Inflammatory macrophage (primary cell): ENCODE measurements around the gene PPME1.

Experiments used
- DNase-seq, 2 donors: peaks; one replicate each; pipeline ENCODE4 v3.0.0-alpha.2; 2020 to 2022

PPME1 gene

DNA sequence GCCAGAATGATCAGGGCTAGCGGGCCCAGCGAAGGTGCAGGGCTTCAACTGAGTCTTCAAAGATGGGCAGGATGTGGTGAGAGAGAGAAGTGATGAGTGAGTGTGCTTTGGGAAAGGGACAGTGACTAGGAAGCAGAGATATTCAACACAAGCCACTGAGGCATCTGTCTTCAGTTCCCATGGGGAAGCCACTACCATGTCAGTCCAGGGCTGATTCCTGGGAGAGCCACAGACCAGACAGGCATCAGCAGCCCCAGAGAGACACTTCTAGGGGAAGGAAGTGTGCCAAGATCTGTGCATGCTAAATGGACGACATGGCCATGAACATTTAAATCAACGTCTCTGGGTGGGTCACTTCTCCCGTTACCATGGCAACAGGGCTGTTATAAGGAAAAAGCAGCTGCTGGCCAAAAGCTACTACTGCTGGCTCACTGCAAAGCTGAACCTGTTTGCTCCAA lies 111.9 kb downstream of the PPME1 start:
- DNase-seq = no peak

DNA sequence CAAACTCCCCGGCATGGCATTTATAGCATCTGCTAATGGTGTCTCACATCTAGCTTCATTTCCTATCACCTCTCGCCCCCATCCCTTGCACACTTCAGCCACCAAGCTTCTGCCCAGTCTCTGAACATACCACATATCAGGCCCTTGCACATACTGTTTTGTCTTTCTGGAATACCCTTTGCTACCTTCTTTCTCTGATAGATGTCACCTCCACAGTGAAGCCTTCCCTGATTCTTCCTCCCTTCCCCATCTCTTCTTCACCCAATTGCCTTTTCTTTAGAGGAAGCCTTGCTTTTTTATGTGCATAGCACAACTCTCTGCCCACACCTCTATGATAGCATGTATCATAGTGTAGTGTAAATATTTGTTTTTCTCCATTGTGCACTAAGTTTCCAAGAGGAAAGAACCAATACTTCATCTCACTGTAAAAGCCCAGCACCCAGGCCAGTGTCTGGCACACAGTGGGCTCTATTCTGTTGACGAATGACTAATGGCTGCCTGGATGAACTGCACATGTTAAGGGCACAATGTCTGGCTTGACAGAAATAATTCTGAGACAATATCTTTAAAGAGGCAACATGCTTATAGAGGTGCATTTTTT lies 112.6 kb downstream of the PPME1 start:
- no peak for DNase-seq

DNA sequence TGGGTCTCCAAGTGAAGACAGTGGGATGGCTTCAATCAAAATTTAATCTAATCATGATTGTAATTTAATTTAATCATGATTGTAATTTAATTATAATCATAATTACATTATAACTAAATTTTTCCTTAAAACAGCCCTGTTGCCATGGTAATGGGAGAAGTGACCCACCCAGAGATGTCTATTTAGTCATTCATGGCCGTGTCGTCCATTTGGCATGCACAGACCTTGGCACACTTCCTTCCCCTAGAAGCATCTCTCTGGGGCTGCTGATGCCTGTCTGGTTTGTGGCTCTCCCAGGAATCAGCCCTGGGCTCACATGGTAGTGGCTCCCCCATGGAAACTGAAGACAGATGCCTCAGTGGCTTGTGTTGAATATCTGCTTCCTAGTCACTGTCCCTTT lies 113.4 kb downstream of the PPME1 start:
- DNase-seq = no peak

DNA sequence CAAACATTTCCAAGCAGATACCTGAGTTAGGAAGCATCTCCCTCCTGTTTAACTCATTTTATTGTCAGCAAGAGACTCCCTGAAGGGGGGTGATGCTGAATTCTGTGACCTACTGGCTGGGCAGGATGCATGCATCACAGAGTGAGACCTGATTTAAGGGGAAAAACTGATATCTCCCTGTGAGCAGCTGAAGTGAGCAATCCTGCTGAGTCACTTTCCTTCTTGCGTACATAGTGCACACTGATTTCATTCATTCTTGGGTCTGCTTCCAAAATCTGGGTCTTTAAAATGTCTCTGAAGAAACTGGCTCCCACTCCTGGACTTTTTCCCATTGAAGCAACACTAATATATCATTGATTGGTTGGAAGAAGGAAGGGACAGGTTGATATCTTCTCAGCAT lies 117.1 kb downstream of the PPME1 start:
- peak in 1 of 2 donors; percentile 30 for DNase-seq

DNA sequence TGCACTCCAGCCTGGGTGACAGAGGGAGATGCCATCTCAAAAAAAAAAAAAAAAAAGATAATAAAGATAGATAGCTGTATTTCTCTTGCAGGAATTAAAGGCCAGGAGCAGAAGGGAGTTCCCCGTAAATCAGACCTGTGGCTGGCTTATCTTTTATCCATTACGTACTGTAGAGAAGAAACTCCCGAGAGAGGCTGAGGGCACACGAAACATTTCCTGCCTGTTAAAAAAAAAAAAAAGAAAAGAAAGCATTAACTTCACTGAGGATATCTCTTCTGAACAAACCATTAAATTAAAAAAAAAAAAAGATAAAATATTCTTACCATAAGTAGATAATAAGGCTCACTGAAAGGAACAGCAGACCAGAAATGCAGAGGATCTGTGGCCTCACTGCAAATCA lies 117.8 kb downstream of the PPME1 start:
- no peak for DNase-seq

DNA sequence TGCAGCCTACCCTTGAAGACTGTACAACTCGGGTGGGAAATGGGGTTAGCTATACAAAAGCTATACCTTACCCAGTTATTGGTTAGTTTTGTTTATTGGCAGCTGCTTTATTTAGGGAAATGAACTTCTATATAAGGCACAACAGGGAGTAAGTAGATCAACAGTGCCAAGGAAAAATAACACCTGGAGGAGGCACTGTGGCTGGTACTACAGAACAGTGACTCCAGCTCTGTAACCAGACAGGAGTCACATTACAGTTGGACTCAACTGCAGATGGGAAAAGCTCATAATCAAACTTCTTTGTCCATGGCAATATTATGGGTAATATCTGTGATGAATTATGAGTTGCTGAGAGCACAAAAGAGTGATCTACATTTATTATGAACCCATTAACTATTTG lies 126.4 kb downstream of the PPME1 start:
- no peak for DNase-seq

DNA sequence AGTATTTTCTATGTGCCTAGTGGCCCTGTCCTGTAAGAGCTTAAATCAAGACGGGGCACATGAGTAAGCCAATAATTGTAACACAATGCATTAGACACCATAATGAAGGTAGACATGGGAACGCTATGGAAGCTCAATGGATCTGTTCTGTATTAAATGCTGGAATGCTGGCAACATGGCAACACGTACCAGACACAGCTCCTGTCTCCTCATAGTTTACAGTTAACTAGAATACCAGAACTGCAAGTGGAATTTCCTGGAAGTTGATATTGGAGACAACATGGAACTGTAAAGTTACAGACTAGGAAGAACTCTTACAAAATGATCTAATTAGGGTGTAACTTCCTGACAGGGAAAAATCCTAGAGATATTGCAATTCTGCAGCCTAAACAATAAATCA lies 127.9 kb downstream of the PPME1 start:
- DNase-seq = no peak
